ENCODE data around the gene MAT2B.

MAT2B gene

DNA sequence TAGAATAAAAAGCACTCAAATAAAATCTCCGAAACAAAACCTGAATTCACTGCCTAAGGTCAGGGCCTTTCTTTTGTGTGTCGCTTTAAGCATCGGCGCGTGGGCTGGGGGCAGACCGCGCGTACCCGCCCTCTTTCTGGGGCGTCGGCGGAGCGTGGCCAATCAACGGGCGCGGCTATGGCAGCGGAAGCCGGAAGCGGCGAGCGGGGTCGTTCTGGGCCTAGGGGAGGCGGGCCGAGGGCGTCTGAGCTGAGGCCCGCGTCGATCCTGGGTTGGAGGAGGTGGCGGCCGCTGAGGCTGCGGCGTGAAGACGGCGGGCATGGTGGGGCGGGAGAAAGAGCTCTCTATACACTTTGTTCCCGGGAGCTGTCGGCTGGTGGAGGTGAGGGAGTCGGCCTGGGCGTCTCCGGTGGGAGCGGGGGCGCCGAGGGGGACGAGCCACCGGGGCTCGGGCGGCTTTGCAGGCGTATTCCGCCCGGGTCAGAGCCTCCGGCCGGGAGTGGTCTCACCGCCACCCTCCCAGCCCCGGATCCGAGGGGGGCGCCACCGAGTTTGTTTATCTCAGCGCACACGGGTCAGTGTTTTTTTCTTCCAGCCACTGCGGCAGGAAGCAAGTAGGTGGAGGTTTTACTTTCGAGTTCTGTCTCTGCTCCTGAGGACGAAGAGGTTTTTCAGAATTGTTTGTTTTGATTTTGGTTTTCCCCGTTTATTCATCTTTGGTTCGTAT lies at the start of gene MAT2B:
Gene MAT2B (plus strand): TSS at position 252 of the 727 bp plus-strand sequence. CDS start 68 bp downstream, at position 320.
- peak; percentile 89 to 90 for DNase-seq (ENCODE audit: low read depth in 1 of 2, low spot score in 1 of 2)

DNA sequence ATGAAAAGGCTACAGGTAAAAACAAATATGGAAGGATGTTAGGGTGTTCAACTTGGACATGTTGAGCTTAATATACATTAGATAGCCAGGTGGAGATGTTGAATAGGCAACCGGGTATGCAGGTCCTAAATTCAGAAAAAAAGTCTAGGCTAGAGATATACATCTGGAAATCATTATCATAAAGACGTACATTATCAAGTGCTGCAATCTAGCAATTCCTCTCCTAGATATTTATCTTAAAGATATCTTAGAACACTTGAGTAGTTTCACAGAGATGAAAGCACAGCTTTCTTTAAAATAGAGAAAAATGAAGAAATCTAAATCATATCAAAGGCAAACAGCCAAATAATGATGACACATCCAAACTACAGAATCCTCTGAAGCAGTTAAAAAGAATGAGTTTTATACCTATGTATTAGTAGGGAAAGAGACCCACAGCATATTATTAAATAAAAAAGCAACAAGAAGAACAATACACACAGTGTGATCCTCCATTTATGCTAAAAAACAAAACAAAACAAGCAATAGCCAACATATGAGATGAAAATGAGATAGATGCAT lies 49.3 kb upstream of the MAT2B start:
- DNase-seq (ENCODE audit: low read depth in 1 of 2, low spot score in 1 of 2): no peak

DNA sequence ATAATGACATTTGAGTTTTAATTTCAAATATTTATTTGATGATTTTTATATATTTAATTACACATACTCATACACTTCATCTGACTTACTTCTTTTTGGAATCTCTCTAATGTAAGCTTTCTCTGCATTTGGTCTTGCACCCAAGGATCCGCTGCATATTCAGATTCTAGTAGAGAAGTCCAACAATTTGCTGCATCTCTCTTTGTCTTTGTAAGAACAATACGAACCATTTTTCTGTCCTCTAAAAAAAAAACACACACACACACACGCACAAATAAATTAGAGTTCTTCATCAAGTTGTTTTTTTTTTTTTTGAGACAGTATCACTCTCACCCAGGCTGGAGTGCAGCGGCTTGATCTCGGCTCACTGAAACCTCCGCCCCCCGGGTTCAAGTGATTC lies 48.6 kb upstream of the MAT2B start:
- DNase-seq (ENCODE audit: low read depth in 1 of 2, low spot score in 1 of 2): no peak

DNA sequence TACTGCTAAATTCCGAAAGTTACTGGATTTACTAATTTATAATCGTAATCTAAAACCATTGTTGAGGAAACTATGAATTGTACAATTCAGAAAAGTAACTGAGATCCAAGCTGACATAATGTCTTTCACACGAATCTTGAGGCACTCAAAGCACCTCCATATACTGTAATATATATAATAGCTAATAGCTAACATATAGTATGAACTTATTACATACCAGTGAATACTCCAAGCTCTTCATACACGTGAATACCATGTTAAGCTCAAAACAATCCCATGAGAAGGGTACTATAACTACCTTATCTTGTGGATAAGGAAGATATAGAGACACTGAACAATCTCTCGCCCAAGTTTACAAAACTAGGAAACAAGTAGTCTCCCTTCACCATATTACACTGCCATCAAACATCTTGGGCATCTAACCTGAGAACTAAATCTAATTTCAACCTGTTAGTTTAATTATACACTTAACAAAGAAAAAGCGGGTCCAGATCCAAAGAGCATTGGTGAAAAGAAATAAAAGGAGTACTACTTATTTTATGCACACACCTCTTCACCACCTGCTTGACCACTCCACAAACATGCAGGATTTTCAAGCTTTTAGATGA lies 46.5 kb upstream of the MAT2B start:
- DNase-seq (ENCODE audit: low read depth in 1 of 2, low spot score in 1 of 2): no peak

DNA sequence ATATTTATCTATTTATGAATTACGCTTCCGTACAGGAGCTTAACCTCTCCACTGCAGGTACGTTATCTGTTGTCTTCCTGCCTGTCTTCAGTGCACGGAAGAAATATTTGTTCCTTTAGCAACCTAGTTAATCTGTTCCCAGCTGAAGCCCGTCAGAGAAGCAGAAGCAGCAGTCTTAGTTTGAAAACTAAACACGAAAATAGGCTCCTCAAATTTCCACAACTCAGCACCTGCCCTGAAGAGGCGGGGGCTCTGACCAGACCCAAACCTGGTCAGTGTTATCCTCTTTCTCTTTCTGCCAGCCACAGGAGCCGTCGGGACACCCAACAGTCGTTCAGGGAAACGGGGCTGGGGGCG lies 46.0 kb upstream of the MAT2B start:
- no peak for DNase-seq (ENCODE audit: low read depth in 1 of 2, low spot score in 1 of 2)

DNA sequence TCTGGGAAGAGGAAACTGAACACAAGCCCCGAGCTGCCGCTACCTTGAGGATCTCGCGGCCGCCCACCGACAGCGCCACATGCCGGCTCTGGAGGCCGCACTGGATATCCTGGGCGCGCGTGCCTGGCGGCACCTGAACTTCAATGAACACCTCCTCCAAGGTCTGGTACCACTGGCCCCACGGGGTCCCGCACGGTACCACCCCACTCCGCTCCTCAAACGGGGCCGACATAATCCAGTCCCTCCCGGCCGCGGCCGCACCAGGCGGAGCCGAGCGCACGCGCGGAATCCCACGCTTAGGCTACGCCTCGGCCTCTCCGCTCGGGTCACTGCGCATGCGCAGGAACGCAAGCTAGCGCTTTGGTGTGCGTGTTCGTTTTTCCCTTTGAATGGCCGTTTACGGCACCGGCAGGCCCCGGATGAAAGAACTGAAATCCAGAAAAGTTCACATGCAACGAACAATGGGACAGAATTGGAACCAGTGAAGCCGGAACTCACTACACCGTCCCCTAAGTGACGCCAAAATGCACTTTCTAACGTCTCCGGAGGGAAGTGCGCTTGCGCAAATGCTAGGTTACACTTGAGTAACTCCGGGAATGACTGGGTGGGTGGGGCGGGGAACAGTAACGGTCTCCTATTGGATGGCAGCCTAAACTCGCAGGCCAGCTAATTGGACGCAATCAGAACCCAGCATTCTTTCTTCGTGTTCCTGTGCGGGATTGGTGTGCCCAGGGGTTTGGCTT lies 45.4 kb upstream of the MAT2B start, which contains the start of gene NUDCD2:
Gene NUDCD2 (minus strand): TSS at position 284 of the 743 bp plus-strand sequence. CDS start 52 bp downstream, at position 232.
- peak; percentile 89 to 91 for DNase-seq (ENCODE audit: low read depth in 1 of 2, low spot score in 1 of 2)

DNA sequence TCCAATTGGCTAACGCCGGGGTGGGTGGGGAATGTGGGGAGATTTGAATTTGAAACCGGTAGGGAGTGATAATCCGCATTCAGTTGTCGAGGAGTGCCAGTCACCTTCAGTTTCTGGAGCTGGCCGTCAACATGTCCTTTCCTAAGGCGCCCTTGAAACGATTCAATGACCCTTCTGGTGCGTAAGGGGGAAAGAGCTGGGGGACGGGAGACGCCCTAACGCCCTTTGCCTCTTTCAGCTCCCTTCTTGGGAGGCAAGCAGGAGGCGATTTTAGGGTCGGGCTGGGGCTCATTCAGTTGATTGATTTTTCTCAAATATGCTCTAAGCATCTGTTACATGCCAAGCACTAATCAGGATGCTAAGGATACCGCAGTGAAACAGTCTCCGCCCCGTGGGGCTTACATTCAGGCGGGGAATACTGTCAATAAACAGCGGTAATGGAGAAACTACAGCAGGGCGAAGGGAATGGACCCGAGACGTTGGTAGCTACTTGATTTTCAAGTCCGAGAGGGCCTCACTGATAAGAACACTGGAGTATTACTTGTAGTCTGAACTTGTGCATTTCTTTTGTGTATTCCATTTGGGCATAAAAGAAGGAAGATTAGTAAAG lies 44.8 kb upstream of the MAT2B start, which contains the start of gene HMMR:
Gene HMMR (plus strand): TSS at position 71 of the 610 bp plus-strand sequence. CDS start 61 bp downstream, at position 132.
- DNase-seq (ENCODE audit: low read depth in 1 of 2, low spot score in 1 of 2): no peak

DNA sequence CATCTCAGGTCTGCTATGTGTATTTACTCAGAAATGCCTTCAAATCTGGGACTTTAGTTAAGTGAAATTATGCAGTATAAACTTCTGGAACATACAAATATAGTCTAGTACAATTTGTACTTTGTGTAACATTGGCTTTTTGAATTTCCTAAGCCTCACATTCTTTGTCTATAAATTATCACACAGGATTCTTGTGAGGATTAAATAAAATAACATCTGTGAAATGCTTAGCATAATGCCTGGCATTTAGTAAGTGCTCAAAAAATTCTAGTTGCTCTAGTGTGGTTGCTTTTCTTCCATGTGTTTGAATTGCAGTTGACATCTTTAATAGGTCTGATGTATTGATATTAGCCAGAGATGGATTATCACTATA lies 42.4 kb upstream of the MAT2B start:
- no peak for DNase-seq (ENCODE audit: low read depth in 1 of 2, low spot score in 1 of 2)

DNA sequence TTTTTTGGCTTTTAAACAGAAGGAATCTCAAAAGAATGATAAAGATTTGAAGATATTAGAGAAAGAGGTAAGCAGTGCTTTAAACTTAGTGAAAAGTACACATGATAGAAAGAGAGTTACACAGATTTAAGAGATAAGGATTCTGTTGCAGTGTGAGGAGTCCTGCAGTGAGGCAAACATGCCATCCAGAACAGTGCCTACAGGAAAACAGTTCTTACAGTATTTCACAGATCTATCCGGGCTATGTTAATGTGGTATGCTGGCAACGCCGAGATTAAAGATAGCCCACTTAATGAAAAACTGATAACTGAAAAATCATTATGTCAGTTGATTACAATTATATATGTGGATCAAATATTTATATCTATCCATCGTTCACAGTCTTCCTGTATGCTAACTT lies 37.7 kb upstream of the MAT2B start:
- DNase-seq (ENCODE audit: low read depth in 1 of 2, low spot score in 1 of 2): no peak

DNA sequence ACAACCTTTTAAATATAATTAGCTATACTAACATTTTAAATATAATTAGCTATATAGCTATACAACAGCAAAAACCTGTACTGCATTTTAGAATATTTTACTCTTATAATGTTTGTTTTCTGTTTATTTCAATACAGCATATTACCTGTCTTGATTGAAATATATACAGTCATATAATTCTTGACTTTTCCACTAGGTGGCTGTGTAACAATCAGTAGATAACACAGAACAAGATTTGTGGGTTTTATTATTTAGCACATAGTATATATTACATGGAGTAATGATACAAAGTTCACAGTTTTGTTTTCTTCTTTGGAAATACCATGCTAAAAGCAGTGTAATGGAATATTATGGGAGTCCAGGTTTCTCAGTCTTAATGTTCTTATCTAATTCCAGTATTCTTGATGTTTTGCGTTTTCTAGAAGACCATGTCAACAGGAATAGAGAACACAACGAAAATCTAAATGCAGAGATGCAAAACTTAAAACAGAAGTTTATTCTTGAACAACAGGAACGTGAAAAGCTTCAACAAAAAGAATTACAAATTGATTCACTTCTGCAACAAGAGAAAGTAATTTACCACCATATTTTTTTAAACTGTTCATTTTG lies 31.7 kb upstream of the MAT2B start:
- DNase-seq (ENCODE audit: low read depth in 1 of 2, low spot score in 1 of 2): no peak

DNA sequence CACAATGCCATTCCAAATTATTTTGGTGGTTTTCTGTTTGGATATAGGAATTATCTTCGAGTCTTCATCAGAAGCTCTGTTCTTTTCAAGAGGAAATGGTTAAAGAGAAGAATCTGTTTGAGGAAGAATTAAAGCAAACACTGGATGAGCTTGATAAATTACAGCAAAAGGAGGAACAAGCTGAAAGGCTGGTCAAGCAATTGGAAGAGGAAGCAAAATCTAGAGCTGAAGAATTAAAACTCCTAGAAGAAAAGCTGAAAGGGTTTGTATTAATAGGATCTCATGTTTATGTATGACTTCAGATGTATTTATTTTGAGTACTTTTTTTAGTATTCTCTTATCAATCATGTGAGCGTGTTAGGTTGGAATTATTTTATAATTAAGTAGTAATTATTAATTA lies 30.0 kb upstream of the MAT2B start:
- no peak for DNase-seq (ENCODE audit: low read depth in 1 of 2, low spot score in 1 of 2)

DNA sequence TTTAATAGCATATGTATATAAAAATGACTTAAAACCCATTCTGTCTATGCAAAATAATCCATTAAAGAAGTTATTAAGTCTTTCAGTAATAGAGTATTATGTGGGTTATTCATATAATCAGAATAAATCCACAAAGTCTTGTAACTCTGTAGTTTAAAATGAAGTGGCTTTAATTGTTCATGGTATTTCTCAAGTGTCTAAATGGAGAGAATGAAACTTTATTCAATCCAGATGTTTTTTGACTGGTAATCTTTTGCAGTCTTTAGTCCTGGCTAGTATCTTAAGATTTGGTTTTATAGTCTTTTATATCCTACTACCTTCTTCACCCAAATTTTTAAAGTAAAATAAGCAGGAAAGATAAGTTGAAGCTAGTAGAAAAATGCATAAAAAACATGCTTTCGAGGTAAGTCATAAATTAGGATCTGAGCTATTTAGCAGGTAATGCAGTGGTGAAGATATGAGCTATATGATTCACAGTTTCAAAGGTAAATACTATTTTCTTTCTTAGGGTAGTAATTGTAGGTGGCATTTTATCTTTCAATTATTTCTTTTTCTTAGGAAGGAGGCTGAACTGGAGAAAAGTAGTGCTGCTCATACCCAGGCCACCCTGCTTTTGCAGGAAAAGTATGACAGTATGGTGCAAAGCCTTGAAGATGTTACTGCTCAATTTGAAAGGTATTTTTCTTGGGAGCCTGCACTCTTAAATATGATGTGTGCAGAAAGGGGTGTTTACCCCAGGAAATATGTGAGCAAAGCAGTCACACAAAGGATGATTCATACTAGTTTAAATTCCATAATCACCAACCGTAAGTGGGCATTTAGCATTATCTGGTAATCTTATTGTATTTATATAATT lies 27.1 kb upstream of the MAT2B start:
- no peak for DNase-seq (ENCODE audit: low read depth in 1 of 2, low spot score in 1 of 2)

DNA sequence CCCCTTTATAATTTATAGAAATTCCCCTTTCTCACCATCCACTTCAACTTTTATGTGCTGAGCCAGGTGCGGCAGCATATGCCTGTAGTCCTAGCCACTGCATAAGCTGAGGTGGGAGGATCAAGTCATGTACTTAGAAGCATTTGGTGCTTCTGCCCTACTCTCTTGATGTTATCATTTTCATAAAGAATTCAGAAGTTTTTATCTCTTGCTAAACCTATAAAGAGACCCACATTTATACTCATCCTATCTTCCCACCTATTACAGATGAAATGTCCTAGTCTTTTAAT lies 26.5 kb upstream of the MAT2B start:
- no peak for DNase-seq (ENCODE audit: low read depth in 1 of 2, low spot score in 1 of 2)

DNA sequence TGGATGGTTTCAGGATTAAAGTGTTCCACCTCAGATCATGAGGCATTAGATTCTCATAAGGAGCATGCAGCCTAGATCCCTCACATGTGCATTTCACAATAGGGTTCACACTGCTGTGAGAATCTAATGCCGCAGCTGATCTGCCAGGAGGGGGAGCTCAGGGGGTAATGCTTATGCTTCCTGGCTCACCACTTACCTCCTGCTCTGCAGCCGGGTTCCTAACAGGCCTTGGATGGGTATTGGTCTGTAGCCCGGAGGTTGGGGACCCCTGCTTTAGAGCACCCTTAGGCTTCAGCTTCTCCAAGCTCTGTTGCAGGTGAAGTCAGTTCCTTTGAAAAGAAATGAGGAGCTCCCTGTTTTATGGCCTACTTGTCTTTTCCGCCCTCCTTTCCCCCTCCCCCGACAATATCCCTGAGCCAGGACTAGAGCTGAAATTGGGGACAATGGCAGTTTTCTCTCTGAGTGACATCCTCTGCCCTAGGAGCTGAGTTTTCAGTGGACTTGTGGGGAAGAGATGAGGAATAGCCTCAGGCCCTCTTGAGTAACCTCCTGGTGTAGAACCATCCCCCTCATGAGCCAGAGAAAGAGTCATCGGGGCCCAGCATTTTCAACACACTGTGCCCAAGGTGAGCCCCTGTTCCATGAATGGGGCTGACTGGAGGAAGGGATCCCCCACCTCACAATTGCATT lies 16.2 kb upstream of the MAT2B start:
- no peak for DNase-seq (ENCODE audit: low read depth in 1 of 2, low spot score in 1 of 2)

DNA sequence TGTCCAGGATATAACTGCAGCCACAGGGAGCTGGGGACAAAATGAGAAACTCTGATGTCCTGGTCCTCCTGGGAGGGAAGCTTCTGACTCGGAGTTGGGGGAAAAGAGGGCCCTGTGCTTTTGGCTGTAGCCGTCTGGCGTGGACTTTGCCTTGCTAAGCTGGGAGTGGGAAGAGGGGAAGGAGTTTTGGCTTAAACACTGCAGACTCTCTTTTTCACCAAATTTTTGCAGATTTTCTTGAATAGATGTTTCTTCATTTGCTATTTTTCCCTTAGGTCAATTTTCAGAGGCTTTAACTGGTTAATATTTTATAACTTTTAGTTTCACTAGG lies 15.7 kb upstream of the MAT2B start:
- DNase-seq (ENCODE audit: low read depth in 1 of 2, low spot score in 1 of 2): no peak

DNA sequence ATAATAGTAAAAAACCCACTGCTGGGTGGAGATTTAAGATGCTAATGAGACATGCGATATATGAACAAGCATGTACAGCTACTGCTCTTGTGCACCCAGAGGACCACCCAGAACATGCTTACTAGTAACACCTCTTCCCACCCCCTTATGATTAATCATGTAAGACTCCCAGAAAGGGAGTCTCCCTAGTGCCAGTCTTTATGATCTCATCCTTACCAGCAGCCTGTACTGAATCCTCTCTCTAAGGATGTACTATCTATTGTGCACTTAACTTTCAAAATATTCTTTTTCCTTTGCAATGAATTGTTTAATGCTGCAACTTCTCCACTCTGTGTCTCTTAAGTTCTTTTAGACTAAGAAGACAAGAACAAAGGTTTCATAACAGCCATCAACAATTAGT lies 9.1 kb upstream of the MAT2B start:
- DNase-seq (ENCODE audit: low read depth in 1 of 2, low spot score in 1 of 2): no peak

DNA sequence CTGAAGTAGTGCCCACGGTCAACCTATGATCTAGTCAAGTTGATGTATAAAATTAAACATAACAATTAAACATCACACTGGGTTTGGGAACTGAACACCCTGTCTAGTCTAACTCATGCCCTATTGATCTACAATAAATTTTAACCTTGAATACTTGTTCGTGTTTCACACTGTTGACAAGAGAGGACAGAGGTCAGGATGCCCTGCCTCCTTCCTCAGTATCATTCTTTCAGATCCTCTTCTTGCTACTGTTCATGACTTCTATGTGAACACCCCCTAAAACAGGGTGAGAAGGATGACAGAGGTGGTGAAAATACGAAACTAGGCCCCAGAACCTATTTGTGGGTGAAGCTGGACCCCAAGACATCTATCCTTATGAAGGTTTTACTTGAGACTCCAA lies 8.1 kb upstream of the MAT2B start:
- no peak for DNase-seq (ENCODE audit: low read depth in 1 of 2, low spot score in 1 of 2)

DNA sequence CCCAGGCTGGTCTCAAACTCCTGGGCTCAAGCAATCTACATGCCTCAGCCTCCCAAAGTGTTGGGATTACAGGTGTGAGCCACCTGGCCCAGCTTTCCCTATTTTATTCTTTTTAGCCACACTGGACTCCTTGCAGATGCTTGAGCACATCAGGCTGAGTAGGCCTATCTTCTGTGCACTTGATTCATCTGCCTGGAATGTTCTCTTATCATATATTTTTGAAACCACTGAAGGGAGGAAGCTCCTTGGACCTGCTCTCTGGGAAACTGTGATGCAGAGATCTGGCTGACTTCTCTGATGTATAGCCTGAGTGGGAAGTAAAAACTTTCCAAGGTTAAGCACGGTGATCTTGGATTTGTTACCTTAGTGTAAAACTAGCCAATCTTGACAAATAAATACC lies 6.5 kb upstream of the MAT2B start:
- DNase-seq (ENCODE audit: low read depth in 1 of 2, low spot score in 1 of 2): no peak

DNA sequence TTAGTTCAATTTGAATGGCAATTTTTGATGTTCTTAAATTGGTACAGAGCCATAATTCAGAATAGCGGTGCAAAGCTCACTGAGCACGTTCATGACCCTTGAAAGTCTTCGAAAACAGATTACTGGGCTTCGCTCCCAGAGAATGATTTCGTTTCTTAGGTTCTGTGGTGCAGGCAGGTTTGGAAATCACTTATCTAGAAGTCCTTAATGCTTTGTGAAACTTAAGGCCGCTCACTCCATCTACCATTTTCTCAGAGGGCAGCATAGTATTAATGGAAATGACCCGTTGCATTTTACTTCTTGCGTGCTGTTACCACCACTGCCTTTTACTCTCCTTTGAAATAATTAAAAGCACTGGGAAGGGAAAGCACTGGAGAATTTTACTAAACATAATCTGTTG lies 2.9 kb upstream of the MAT2B start:
- DNase-seq (ENCODE audit: low read depth in 1 of 2, low spot score in 1 of 2): no peak
